ENCODE measurements around the gene IMMP2L. TPM values are rescaled to one million over a fixed set of nuclear protein-coding genes. Genes with fewer than 3 reads are reported as not detected.

Gene IMMP2L
- total RNA-seq, 4 donors from 2014 or later = 2.6 to 69.1 (median 34.7) TPM

DNA sequence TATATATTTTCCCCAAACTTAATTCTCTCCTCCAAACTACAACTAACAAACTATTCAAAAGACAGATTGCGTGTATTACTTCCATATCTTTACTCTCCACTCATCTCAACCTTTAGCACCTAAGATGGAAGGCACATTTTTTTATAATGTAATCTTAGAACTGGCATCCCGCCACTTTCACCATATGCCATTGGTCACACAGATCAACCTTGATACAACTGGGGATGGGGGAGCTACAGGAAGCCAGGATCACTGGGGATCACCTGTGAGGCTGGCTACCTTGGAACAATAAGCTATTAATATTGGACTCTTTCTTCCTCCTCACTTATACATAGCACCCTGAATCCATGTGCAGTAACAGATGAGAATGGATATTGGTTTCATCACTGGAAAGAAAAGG is 941.0 kb downstream of the IMMP2L start:
- Histone ChIP-seq H3K36me3 (no peaks in the 10 kb centered on the region), H3K9me3 (no peaks in the 10 kb centered on the region), H3K27ac (no peak overlapping the region), H3K27me3 (no peaks in the 10 kb centered on the region), H3K4me1 (no peaks in the 10 kb centered on the region), H3K4me3 (no peak overlapping the region)
- DNase-seq = no peak
- TF ChIP-seq, protein P1, sequence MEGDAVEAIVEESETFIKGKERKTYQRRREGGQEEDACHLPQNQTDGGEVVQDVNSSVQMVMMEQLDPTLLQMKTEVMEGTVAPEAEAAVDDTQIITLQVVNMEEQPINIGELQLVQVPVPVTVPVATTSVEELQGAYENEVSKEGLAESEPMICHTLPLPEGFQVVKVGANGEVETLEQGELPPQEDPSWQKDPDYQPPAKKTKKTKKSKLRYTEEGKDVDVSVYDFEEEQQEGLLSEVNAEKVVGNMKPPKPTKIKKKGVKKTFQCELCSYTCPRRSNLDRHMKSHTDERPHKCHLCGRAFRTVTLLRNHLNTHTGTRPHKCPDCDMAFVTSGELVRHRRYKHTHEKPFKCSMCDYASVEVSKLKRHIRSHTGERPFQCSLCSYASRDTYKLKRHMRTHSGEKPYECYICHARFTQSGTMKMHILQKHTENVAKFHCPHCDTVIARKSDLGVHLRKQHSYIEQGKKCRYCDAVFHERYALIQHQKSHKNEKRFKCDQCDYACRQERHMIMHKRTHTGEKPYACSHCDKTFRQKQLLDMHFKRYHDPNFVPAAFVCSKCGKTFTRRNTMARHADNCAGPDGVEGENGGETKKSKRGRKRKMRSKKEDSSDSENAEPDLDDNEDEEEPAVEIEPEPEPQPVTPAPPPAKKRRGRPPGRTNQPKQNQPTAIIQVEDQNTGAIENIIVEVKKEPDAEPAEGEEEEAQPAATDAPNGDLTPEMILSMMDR (IDR thresholded peaks at IDR 0.05) = no peak
- TF ChIP-seq POLR2A (IDR thresholded peaks at IDR 0.05) = no peak
- intact Hi-C loops (cut with DNase I; ENCODE audit: low total_unique reads) = no loop called here

DNA sequence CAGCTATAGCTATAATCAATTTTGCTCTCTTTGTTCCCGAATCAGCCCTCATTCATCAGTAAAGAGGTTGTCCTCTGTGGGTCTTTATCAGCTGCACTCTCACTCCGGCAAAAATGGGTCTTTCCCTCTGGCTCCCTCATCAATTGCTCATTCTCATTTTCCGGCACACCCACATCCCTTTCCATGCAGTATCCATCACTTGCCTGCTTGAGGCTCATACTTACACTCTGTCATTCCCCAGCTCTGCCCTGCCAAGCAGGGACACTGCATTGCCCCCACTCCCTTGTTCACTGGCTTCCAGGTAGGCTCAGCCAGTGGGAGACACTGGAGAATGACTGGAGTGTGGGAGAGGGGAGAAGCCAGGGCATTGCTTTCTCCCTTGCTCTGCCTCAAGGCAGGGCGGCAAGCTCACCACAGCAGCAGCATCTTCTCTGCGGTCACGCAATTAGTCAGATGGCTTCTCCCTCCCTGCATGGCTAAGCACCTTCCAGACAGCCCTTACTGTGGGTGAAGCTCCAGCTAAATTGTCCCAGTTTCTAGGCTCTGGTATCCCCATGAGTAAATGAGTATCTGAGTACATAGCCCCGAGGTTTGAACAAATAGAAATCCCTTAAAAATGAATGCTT is 942.1 kb downstream of the IMMP2L start:
- Histone ChIP-seq H3K36me3 (no peaks in the 10 kb centered on the region), H3K4me1 (no peaks in the 10 kb centered on the region), H3K27ac (no peak overlapping the region), H3K27me3 (no peaks in the 10 kb centered on the region), H3K9me3 (no peaks in the 10 kb centered on the region), H3K4me3 (no peak overlapping the region)
- no peak for DNase-seq
- intact Hi-C loops (cut with DNase I; ENCODE audit: low total_unique reads) = no loop called here
- TF ChIP-seq POLR2A (IDR thresholded peaks at IDR 0.05) = no peak
- TF ChIP-seq, protein P1 (IDR thresholded peaks at IDR 0.05) = no peak

Small RNA genes lying within 50 kb of the gene (small RNA-seq; reads per million reads assigned to genes)
- gene AC003989.2 = not detected

Measured in uterus (tissue), 4 donors.